NT2/D1 (cell line): ENCODE measurements around the gene RHBDF1.

ENCODE experiments used
- DNase-seq: peaks from one replicate; pipeline ENCODE4 v3.0.0-alpha.2; 2011; ENCODE audit warnings: low read depth, low spot score
- H3K27me3 ChIP-seq: 2 replicates; pipeline ENCODE4 v1.6.0; 2011; ENCODE audit warnings: mild to moderate bottlenecking; ENCODE audit not compliant: insufficient read length, insufficient read depth
- H3K36me3 ChIP-seq: 2 replicates; pipeline ENCODE4 v1.6.1; 2011; ENCODE audit warnings: mild to moderate bottlenecking, low read length, mixed read lengths; ENCODE audit not compliant: insufficient read depth, insufficient read length
- H3K4me1 ChIP-seq: 2 replicates; pipeline ENCODE4 v1.5.1; 2011; ENCODE audit not compliant: insufficient read depth, insufficient read length
- H3K4me3 ChIP-seq: 2 replicates; pipeline ENCODE4 v1.5.1; 2011; ENCODE audit warnings: low read depth; ENCODE audit not compliant: insufficient read length
- H3K9ac ChIP-seq: 2 replicates; pipeline ENCODE4 v1.6.0; 2011; ENCODE audit warnings: low read depth; ENCODE audit not compliant: insufficient read length
- H3K9me3 ChIP-seq: 2 replicates; pipeline ENCODE4 v1.5.1; 2011; ENCODE audit warnings: mild to moderate bottlenecking, low read length; ENCODE audit not compliant: insufficient read depth
- SUZ12 ChIP-seq: IDR thresholded peaks from 2 replicates; pipeline ENCODE4 v1.6.1; 2011; ENCODE audit not compliant: insufficient read length, insufficient read depth; ENCODE audit errors: extremely low read depth
- YY1 ChIP-seq: IDR thresholded peaks from 2 replicates; pipeline ENCODE4 v1.6.1; 2011; ENCODE audit not compliant: insufficient read length, insufficient read depth
- ZNF274 ChIP-seq: IDR thresholded peaks from 2 replicates; pipeline ENCODE4 v1.6.1; 2011; ENCODE audit warnings: mild to moderate bottlenecking, low read depth, low read length

Gene RHBDF1

DNA sequence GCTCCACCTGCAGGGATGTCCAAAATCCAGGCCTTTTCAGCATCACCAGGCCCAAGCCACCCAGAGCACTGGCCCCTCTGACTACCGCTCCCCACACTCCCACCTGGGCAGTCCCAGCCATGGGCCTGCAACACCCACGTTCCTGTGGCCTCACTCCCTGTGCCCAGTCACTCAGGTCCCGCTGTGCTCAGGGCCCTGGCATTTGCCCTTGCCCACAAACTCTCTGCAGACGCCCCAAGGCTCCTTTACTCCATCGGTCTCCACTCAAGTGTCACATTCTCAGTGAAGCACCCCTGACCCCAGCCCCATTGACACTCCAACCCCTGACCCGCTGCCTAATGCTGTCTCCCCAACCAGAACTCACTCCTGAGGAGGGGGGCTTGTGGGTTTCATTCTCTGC is 29.2 kb upstream of the RHBDF1 start:
- Histone ChIP-seq H3K9me3 (no peaks in the 10 kb centered on the region), H3K4me3 (no peak overlapping the region), H3K36me3 (peaks cover 55% of the 10 kb centered on the region), H3K4me1 (peaks cover 19% of the 10 kb centered on the region), H3K27me3 (no peaks in the 10 kb centered on the region), H3K9ac (no peak overlapping the region)
- TF ChIP-seq ZNF274, result no peak
- TF ChIP-seq YY1, result no peak
- TF ChIP-seq SUZ12, result no peak
- no peak for DNase-seq

DNA sequence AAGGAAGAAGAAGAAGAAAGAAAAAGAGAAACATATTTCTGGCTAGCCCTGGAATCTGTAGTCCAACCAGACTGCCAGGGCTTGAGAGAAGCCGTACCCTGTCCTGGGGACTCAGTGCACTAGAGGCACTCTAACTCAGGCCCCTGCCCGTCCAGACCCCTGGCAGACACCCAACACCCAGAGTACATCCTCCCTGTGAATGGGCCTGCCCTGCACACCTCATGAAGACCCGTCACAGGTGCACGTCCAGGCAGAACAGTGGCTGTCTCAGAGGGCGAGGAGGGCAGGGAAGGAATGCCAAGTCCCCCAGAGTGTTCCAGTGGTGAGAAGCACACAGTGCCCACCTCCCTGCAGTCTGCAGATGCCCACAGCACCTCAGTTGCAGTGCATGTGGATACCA is 28.6 kb upstream of the RHBDF1 start:
- TF ChIP-seq SUZ12 (no peak), ZNF274 (no peak), YY1 (no peak)
- H3K4me3 ChIP-seq, result no peak overlapping the region
- peaks cover 53% of the 10 kb centered on the region for H3K36me3 ChIP-seq

DNA sequence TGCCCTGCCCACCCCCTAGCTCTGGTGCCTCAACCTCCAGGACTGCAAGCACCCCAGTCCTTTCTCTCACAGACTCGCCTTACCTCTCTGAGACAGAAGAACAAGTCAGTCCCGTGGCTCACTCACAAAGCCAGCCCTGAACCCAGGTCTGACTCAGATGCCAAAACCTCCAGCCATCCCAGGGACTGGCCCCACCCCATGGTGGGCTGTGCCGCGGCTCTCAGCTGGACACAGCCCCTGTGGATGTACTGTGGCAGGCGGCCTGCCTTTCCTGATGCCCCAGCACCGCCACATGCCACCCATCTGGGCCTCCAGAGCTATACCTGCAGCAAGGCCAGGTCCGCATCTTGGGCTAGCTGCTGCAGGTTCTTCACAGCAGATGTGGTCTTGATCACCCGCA is 25.4 kb upstream of the RHBDF1 start:
- H3K27me3 ChIP-seq, result no peaks in the 10 kb centered on the region
- peaks cover 50% of the 10 kb centered on the region for H3K36me3 ChIP-seq
- DNase-seq, result no peak
- peaks cover 15% of the 10 kb centered on the region for H3K4me1 ChIP-seq
- no peak overlapping the region for H3K4me3 ChIP-seq
- TF ChIP-seq SUZ12, result no peak
- no peak for TF ChIP-seq YY1
- no peak for TF ChIP-seq ZNF274
- H3K9ac ChIP-seq, result no peak overlapping the region
- H3K9me3 ChIP-seq, result no peaks in the 10 kb centered on the region

More for the DNA sequence above, 28.6 kb upstream of the RHBDF1 start:
- Histone ChIP-seq H3K27me3 (no peaks in the 10 kb centered on the region), H3K9ac (no peak overlapping the region), H3K4me1 (peaks cover 18% of the 10 kb centered on the region), H3K9me3 (no peaks in the 10 kb centered on the region)
- no peak for DNase-seq

DNA sequence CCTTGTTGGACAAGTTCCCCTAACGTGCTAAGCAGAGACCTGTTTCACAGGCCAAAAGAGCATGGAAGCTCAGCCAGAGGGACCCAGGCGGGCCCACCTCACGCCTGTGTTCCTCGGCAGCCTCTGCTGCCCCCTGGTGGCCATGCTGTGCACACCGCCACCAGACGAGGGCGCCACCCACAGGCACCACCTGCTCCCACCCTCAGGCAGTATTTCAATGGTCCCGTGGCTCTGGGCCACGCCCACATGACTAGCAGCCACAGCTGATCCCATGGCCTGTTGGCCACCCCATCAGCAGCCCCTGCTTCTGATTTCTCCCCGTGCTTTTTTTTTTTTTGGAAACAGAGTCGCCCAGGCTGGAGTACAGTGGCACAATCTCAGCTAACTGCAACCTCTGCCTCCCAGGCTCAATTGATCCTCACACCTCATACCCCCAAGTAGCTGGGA is 24.5 kb upstream of the RHBDF1 start:
- TF ChIP-seq SUZ12 (no peak), ZNF274 (no peak), YY1 (no peak)
- peaks cover 51% of the 10 kb centered on the region for H3K36me3 ChIP-seq
- H3K27me3 ChIP-seq, result no peaks in the 10 kb centered on the region
- no peak overlapping the region for H3K4me3 ChIP-seq
- no peaks in the 10 kb centered on the region for H3K9me3 ChIP-seq
- no peak overlapping the region for H3K9ac ChIP-seq
- peak; percentile 79 for DNase-seq
- peaks cover 15% of the 10 kb centered on the region for H3K4me1 ChIP-seq

DNA sequence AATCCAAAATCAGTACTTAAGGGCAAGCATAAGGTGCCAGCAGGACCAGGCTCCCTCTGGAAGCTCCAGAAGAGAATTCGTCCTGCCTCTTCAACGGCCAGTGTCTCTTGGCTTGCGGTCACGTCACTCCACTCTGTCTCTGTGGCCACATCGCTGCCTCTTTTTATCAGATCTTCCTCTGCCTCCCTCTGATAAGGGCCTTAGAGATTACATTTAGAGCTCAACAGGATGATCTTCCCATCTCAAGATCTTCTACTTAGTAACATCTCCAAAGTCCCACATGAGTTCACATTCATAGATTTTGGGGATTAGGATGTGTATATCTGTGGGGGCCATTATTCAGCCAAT is 22.5 kb upstream of the RHBDF1 start:
- no peaks in the 10 kb centered on the region for H3K27me3 ChIP-seq
- TF ChIP-seq YY1 (no peak), SUZ12 (no peak), ZNF274 (no peak)
- no peaks in the 10 kb centered on the region for H3K9me3 ChIP-seq
- H3K9ac ChIP-seq, result no peak overlapping the region
- DNase-seq, result no peak
- H3K4me3 ChIP-seq, result no peak overlapping the region
- H3K36me3 ChIP-seq, result peaks cover 56% of the 10 kb centered on the region
- peaks cover 17% of the 10 kb centered on the region for H3K4me1 ChIP-seq

DNA sequence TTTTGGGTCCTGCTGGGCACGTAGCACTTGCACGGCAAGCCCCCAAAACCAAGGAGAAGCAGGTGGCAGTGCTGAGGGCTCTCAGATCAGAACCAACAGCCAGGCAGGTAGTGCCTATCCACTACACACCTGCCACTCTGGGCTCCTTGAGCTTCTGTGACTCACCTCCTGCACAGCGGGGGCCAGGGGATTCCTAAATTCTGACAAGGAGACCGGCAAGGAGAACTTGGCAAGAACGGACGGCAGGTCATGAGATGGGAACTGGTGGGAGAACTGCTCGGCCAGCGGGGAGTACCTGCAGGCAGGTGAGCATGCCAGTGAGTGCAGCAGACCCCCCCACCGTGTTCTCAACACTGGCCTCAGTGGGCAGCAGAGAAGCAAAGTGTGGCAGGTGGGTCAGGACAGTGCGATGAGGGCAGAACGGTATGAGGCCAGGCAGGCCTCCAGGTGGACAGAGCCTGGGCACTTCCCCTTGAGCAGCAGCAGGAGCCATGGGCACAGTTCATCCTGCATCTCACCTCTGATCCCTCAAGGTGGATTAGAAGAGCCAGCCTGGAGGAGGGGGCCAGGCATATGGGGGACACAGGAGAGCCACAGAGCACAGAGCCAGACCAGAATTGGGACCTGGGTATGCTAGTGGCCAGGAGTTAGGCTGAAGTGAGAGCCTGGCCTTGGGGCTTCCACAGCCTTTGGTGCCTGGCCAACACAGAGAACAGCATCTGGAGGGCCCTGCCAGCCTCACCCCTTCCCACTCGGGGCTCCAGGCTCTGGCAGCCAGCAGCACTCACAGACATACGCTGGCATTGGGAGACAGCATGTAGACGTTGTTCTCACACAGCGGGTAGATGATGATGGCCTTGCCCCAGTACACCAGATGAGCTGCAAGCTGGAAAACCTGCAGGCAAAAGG is 20.3 kb upstream of the RHBDF1 start:
- peaks cover 68% of the 10 kb centered on the region for H3K36me3 ChIP-seq
- peaks cover 14% of the 10 kb centered on the region for H3K4me1 ChIP-seq
- H3K27me3 ChIP-seq, result no peaks in the 10 kb centered on the region
- no peak for DNase-seq
- H3K9ac ChIP-seq, result no peak overlapping the region
- H3K9me3 ChIP-seq, result no peaks in the 10 kb centered on the region
- TF ChIP-seq ZNF274 (no peak), SUZ12 (no peak), YY1 (no peak)
- H3K4me3 ChIP-seq, result no peak overlapping the region

DNA sequence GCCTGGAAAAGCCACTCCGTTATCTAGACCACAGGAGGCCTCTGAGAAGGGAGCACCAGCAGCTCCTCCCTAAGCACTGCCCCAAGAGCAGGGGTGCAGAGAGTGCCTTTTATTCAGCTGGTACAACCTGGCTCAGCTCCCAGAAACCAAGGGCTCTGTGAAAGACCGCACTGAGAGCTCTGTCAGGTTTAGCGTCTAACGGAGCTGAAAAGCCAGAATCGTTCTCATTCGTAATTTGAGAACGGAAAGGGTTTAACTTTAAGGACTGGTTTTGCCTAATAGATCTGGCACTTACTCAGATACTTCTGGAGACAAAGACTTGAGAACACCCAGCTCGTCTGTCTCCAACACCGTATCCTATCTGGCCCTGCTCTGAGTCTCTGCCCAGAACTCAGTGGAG is 19.1 kb upstream of the RHBDF1 start:
- no peak for DNase-seq
- Histone ChIP-seq H3K4me1 (peaks cover 11% of the 10 kb centered on the region), H3K27me3 (no peaks in the 10 kb centered on the region), H3K9ac (no peak overlapping the region), H3K4me3 (no peak overlapping the region), H3K36me3 (peaks cover 73% of the 10 kb centered on the region), H3K9me3 (no peaks in the 10 kb centered on the region)
- TF ChIP-seq ZNF274, result no peak
- TF ChIP-seq SUZ12, result no peak
- no peak for TF ChIP-seq YY1
